ENCODE measurements around the gene LRIT3. TPM values are rescaled to one million over a fixed set of nuclear protein-coding genes. Genes with fewer than 3 reads are reported as not detected.

Gene LRIT3
- total RNA-seq, 4 donors from 2014 or later, result under 0.01 to 0.39 (median 0.14) TPM

DNA sequence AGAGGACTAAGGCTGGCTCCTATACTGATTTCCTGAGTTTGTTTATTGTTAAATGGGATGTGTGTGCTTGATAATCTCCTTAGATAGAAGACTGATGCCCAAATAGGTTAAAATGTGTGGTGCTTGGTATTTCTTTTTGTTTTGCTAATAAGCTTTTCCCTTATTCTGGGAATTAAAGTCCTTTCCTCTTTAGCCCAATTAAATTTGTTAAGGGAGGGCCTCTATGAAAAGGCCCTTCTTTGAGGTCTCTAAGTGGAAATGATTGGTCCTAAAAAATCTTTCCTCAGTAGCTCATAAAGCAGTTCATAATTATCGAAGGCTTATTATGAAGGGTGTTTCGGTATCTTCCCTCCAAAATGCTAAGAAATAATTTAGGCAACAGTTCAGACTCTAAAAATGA is 20.2 kb upstream of the LRIT3 start, which contains the start of gene RRH:
Gene RRH (plus strand): TSS at position 301 of the 400 bp plus-strand sequence. CDS start 56 bp downstream, at position 357.
- Histone ChIP-seq H3K27ac (replicated peaks in 1 of 4) (no peak within 1 kb of the TSS), H3K36me3 (peaks cover 6 to 31% (median 22%) of the 10 kb centered on the region in 4 donors), H3K4me3 (no peak within 1 kb of the TSS), H3K9me3 (no peaks in the 10 kb centered on the region), H3K4me1 (no peaks in the 10 kb centered on the region), H3K27me3 (no peaks in the 10 kb centered on the region)
- 95% methylated on average over 2 of the region's 2 CpGs for whole genome bisulfite sequencing
- intact Hi-C loops (cut with DNase I), result no loop called here
- no peak for TF ChIP-seq EP300 (IDR thresholded peaks at IDR 0.05)
- no peak for TF ChIP-seq POLR2AphosphoS5 (IDR thresholded peaks at IDR 0.05)
- TF ChIP-seq POLR2A (IDR thresholded peaks at IDR 0.05; ENCODE audit: low read depth), result no peak
- no peak for TF ChIP-seq CTCF (IDR thresholded peaks at IDR 0.05)
- DNase-seq (ENCODE audit: extremely low spot score), result no peak

- no peak for TF ChIP-seq POLR2AphosphoS5 (IDR thresholded peaks at IDR 0.05)
- TF ChIP-seq EP300 (IDR thresholded peaks at IDR 0.05), result no peak
- no peak for TF ChIP-seq POLR2A (IDR thresholded peaks at IDR 0.05; ENCODE audit: low read depth)
- no peak for TF ChIP-seq CTCF (IDR thresholded peaks at IDR 0.05)
- intact Hi-C loops (cut with DNase I), result no loop called here
- H3K4me1 ChIP-seq, result no peaks in the 10 kb centered on the region
- H3K36me3 ChIP-seq, result no peaks in the 10 kb centered on the region
- 95% methylated on average over 4 of the region's 4 CpGs for WGBS
- DNase-seq (ENCODE audit: extremely low spot score), result no peak
- H3K27me3 ChIP-seq, result no peaks in the 10 kb centered on the region
- H3K27ac ChIP-seq (replicated peaks in 1 of 4), result no peak overlapping the region
- H3K9me3 ChIP-seq, result no peaks in the 10 kb centered on the region
- no peak overlapping the region for H3K4me3 ChIP-seq
These were observed 14.2 kb upstream of the LRIT3 start for GRCh38 chr4:109833756-109834155.

DNA sequence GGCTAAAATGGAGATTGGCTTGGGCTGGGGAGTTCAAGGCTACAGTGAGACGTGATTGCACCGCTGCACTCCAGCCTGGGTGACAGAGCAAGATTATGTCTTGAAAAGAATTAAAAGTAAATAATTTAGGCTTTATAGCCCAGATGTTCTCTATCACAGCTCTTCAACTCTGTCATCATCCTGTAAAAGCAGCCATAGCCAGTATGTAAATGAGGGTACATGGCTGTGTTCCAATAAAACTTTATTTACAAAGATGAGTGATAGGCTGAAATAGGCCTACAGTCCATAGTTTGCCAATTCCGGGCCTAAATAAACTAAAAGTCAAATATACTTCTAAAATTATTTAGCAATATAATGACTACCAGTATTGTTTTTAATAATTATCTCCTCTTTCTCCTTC is 10.9 kb upstream of the LRIT3 start:
- intact Hi-C loops (cut with DNase I), result no loop called here
- no peaks in the 10 kb centered on the region for H3K27me3 ChIP-seq
- H3K9me3 ChIP-seq, result no peaks in the 10 kb centered on the region
- H3K36me3 ChIP-seq, result no peaks in the 10 kb centered on the region
- no peaks in the 10 kb centered on the region for H3K4me1 ChIP-seq
- TF ChIP-seq CTCF (IDR thresholded peaks at IDR 0.05) (no peak), POLR2AphosphoS5 (IDR thresholded peaks at IDR 0.05) (no peak), EP300 (IDR thresholded peaks at IDR 0.05) (no peak), POLR2A (IDR thresholded peaks at IDR 0.05; ENCODE audit: low read depth) (no peak)
- H3K4me3 ChIP-seq, result no peak overlapping the region
- no peak for DNase-seq (ENCODE audit: extremely low spot score)
- H3K27ac ChIP-seq (replicated peaks in 1 of 4), result no peak overlapping the region
- 77% methylated on average over 3 of the region's 3 CpGs for WGBS

- Histone ChIP-seq H3K27ac (replicated peaks in 1 of 4) (no peak overlapping the region), H3K36me3 (no peaks in the 10 kb centered on the region), H3K4me1 (no peaks in the 10 kb centered on the region), H3K4me3 (no peak overlapping the region), H3K27me3 (no peaks in the 10 kb centered on the region), H3K9me3 (no peaks in the 10 kb centered on the region)
- TF ChIP-seq POLR2AphosphoS5 (IDR thresholded peaks at IDR 0.05) (no peak), CTCF (IDR thresholded peaks at IDR 0.05) (no peak), EP300 (IDR thresholded peaks at IDR 0.05) (no peak)
- intact Hi-C loops (cut with DNase I), result no loop called here
- no peak for DNase-seq (ENCODE audit: extremely low spot score)
- 73% methylated on average over 6 of the region's 6 CpGs for WGBS
These were observed 1.4 kb upstream of the LRIT3 start for GRCh38 chr4:109846395-109847098.

- intact Hi-C loops (cut with DNase I), result no loop called here
- no peak for DNase-seq (ENCODE audit: extremely low spot score)
- H3K27ac ChIP-seq (replicated peaks in 1 of 4), result no peak overlapping the region
- no peak overlapping the region for H3K4me3 ChIP-seq
- 78% methylated on average over 2 of the region's 2 CpGs for WGBS
- H3K36me3 ChIP-seq, result no peaks in the 10 kb centered on the region
- no peak for TF ChIP-seq POLR2A (IDR thresholded peaks at IDR 0.05; ENCODE audit: low read depth)
- TF ChIP-seq POLR2AphosphoS5 (IDR thresholded peaks at IDR 0.05), result no peak
- TF ChIP-seq CTCF (IDR thresholded peaks at IDR 0.05), result no peak
- no peak for TF ChIP-seq EP300 (IDR thresholded peaks at IDR 0.05)
- H3K9me3 ChIP-seq, result no peaks in the 10 kb centered on the region
- no peaks in the 10 kb centered on the region for H3K4me1 ChIP-seq
- H3K27me3 ChIP-seq, result no peaks in the 10 kb centered on the region
These were observed 594 bp downstream of the LRIT3 start for GRCh38 chr4:109848501-109848900.

Measured in esophagus muscularis mucosa (tissue), 4 donors.